ENCODE data around the gene SRBD1. TPM values are rescaled to one million over a fixed set of nuclear protein-coding genes. Genes with fewer than 3 reads are reported as not detected.

Gene SRBD1
- polyA plus RNA-seq, 3 donors: 5.8 to 9.2 (median 7.0) TPM

- Mint-ChIP-seq H3K9me3 (no peaks in the 10 kb centered on the region), H3K27ac (no peak overlapping the region), H3K4me1 (no peaks in the 10 kb centered on the region), H3K27me3 (ENCODE audit: low read depth in 3 of 3) (no peaks in the 10 kb centered on the region), H3K4me3 (no peak overlapping the region), H3K36me3 (peaks cover 53 to 64% of the 10 kb centered on the region in 2 donors)
- no CpG with 5 or more reads among the region's 5 CpGs for WGBS (ENCODE audit: insufficient coverage)
- no peaks in the 10 kb centered on the region for H3K9me3 ChIP-seq (replicated peaks in 1 of 2; ENCODE audit: control insufficient read depth in 1 of 2, insufficient read depth in 1 of 2, low read length in 2 of 2)
- H4K20me1 ChIP-seq (ENCODE audit: insufficient read depth, low read length): no peaks in the 10 kb centered on the region
- DNase-seq: no peak
- H2AFZ ChIP-seq (ENCODE audit: insufficient read depth, low read depth, low read length, poor library complexity, severe bottlenecking): no peak overlapping the region
- no peak overlapping the region for H3K9ac ChIP-seq (ENCODE audit: insufficient read depth, low read length, poor library complexity, severe bottlenecking)
- no peaks in the 10 kb centered on the region for H3K27me3 ChIP-seq (ENCODE audit: control insufficient read depth in 2 of 2, insufficient read depth in 2 of 2, low read length in 2 of 2)
- H3K4me3 ChIP-seq (replicated peaks in 1 of 3; ENCODE audit: low read depth in 2 of 3, low read length in 3 of 3): no peak overlapping the region
- no peaks in the 10 kb centered on the region for H3K4me1 ChIP-seq (ENCODE audit: control insufficient read depth in 1 of 2, insufficient read depth in 2 of 2, low read length in 2 of 2)
- H3K4me2 ChIP-seq (replicated peaks; ENCODE audit: extremely low read depth, low read length, poor library complexity, severe bottlenecking): no peak overlapping the region
- peaks cover 27 to 66% of the 10 kb centered on the region in 2 donors for H3K36me3 ChIP-seq (replicated peaks in 1 of 2; ENCODE audit: control insufficient read depth in 1 of 2, insufficient read depth in 2 of 2, low read length in 2 of 2)
- no peak for TF ChIP-seq CTCF (IDR thresholded peaks at IDR 0.05)
- no peak overlapping the region for H3K27ac ChIP-seq (ENCODE audit: low read depth in 1 of 2, low read length in 2 of 2)
- no peaks in the 10 kb centered on the region for H3K79me2 ChIP-seq (ENCODE audit: insufficient read depth, low read length)
- intact Hi-C loops (cut with micrococcal nuclease): no loop called here
These were observed 195.4 kb downstream of the SRBD1 start for GRCh38 chr2:45415534-45416123.

GRCh38 chr2:45412754-45413379 is 198.2 kb downstream of the SRBD1 start:
- no peak for TF ChIP-seq CTCF (IDR thresholded peaks at IDR 0.05)
- H2AFZ ChIP-seq (ENCODE audit: insufficient read depth, low read depth, low read length, poor library complexity, severe bottlenecking): no peak overlapping the region
- no peaks in the 10 kb centered on the region for H3K9me3 ChIP-seq (replicated peaks in 1 of 2; ENCODE audit: control insufficient read depth in 1 of 2, insufficient read depth in 1 of 2, low read length in 2 of 2)
- no peak overlapping the region for H3K27ac ChIP-seq (ENCODE audit: low read depth in 1 of 2, low read length in 2 of 2)
- H3K27me3 ChIP-seq (ENCODE audit: control insufficient read depth in 2 of 2, insufficient read depth in 2 of 2, low read length in 2 of 2): no peaks in the 10 kb centered on the region
- Mint-ChIP-seq H3K4me1 (no peaks in the 10 kb centered on the region), H3K9me3 (no peaks in the 10 kb centered on the region), H3K27me3 (ENCODE audit: low read depth in 3 of 3) (no peaks in the 10 kb centered on the region), H3K27ac (no peak overlapping the region), H3K4me3 (no peak overlapping the region), H3K36me3 (peaks cover 46 to 54% of the 10 kb centered on the region in 2 donors)
- no peak overlapping the region for H3K9ac ChIP-seq (ENCODE audit: insufficient read depth, low read length, poor library complexity, severe bottlenecking)
- intact Hi-C loops (cut with micrococcal nuclease): no loop called here
- H3K79me2 ChIP-seq (ENCODE audit: insufficient read depth, low read length): no peaks in the 10 kb centered on the region
- peaks cover 22 to 48% of the 10 kb centered on the region in 2 donors for H3K36me3 ChIP-seq (replicated peaks in 1 of 2; ENCODE audit: control insufficient read depth in 1 of 2, insufficient read depth in 2 of 2, low read length in 2 of 2)
- no peaks in the 10 kb centered on the region for H4K20me1 ChIP-seq (ENCODE audit: insufficient read depth, low read length)
- no peak overlapping the region for H3K4me2 ChIP-seq (replicated peaks; ENCODE audit: extremely low read depth, low read length, poor library complexity, severe bottlenecking)
- 86% methylated on average over 1 of the region's 2 CpGs for WGBS (ENCODE audit: insufficient coverage)
- no peak overlapping the region for H3K4me3 ChIP-seq (replicated peaks in 1 of 3; ENCODE audit: low read depth in 2 of 3, low read length in 3 of 3)
- H3K4me1 ChIP-seq (ENCODE audit: control insufficient read depth in 1 of 2, insufficient read depth in 2 of 2, low read length in 2 of 2): no peaks in the 10 kb centered on the region
- DNase-seq: no peak
